Islet precursor cell (in vitro differentiated cells): ENCODE measurements around the gene ADAM20.
"Not testable (repeated sequence)": the region's sequence is repeated elsewhere in the genome, so short reads cannot be mapped to it uniquely, and the experiment has no call there.

Experiments used
- DNase-seq: peaks from one replicate; pipeline ENCODE4 v3.0.0-alpha.2; 2018

ADAM20 gene

GRCh38 chr14:70534904-70535303, at the start of gene ADAM20:
TSS of gene ADAM20 (minus strand) at chr14:70535004. CDS start at chr14:70524757, 10,247 bp downstream.
- DNase-seq = no peak

GRCh38 chr14:70576891-70577290, 42.1 kb upstream of the ADAM20 start:
- no peak for DNase-seq

GRCh38 chr14:70573050-70573449, 38.2 kb upstream of the ADAM20 start:
- DNase-seq = no peak

- DNase-seq = no peak
Observed at GRCh38 chr14:70571139-70571538, 36.3 kb upstream of the ADAM20 start.

- peak; percentile 67 for DNase-seq
Observed at GRCh38 chr14:70567791-70568190, 33.0 kb upstream of the ADAM20 start.

- DNase-seq = no peak
Observed at GRCh38 chr14:70563869-70564268, 29.1 kb upstream of the ADAM20 start.

- no peak for DNase-seq
Observed at GRCh38 chr14:70563417-70563816, 28.6 kb upstream of the ADAM20 start.

- no peak for DNase-seq
Observed at GRCh38 chr14:70558356-70558755, 23.6 kb upstream of the ADAM20 start.

GRCh38 chr14:70555890-70556289, 21.1 kb upstream of the ADAM20 start:
- no peak for DNase-seq

- DNase-seq = no peak
Observed at GRCh38 chr14:70538087-70538486, 3.3 kb upstream of the ADAM20 start.

- DNase-seq = no peak
Observed at GRCh38 chr14:70536830-70537229, 2.0 kb upstream of the ADAM20 start.

- DNase-seq = no peak
Observed at GRCh38 chr14:70530417-70530816, 4.4 kb downstream of the ADAM20 start.

- DNase-seq = no peak
Observed at GRCh38 chr14:70527501-70528105, 7.2 kb downstream of the ADAM20 start.

GRCh38 chr14:70525691-70526090, 9.1 kb downstream of the ADAM20 start:
- DNase-seq = no peak

- DNase-seq = no peak
Observed at GRCh38 chr14:70515811-70516210, 19.0 kb downstream of the ADAM20 start.

GRCh38 chr14:70514168-70515069, 20.4 kb downstream of the ADAM20 start:
- no peak for DNase-seq

- DNase-seq = no peak
Observed at GRCh38 chr14:70498191-70498590, 36.6 kb downstream of the ADAM20 start.

GRCh38 chr14:70489579-70490200, 45.1 kb downstream of the ADAM20 start:
- DNase-seq = no peak

- DNase-seq = not testable (repeated sequence)
Observed at GRCh38 chr14:70477356-70478105, 57.3 kb downstream of the ADAM20 start.

- not testable (repeated sequence) for DNase-seq
Observed at GRCh38 chr14:70475459-70475858, 59.3 kb downstream of the ADAM20 start.

- no peak for DNase-seq
Observed at GRCh38 chr14:70473825-70474224, 61.0 kb downstream of the ADAM20 start.
